Natural killer cell (primary cell): ENCODE data around the gene ADAM33. TPM values are rescaled to one million over a fixed set of nuclear protein-coding genes. Genes with fewer than 3 reads are reported as not detected.

Experiments used
- ATAC-seq, 3 donors: fragments of 150-1000 bp in 2 of 3; fragments of 200-7000 bp in 1 of 3; cut with Tn5 transposase; 1 replicate in 1 of 3; 2 replicates in 2 of 3; pipeline ENCODE4 v1.10.0; 2021; ENCODE audit warnings: mild to moderate bottlenecking in 2 of 3, moderate library complexity in 2 of 3
- DNase-seq, 2 donors: peaks; one replicate each; pipeline versions ENCODE4 v3.0.0 to v3.0.0-alpha.2; 2013 to 2021; ENCODE audit warnings: mixed read lengths in 1 of 2
- H3K27ac ChIP-seq: one replicate; pipeline ENCODE4 v1.5.1; 2013; ENCODE audit warnings: mild to moderate bottlenecking, low read length
- H3K27me3 ChIP-seq: one replicate; pipeline ENCODE4 v1.6.1; 2013; ENCODE audit warnings: low read length; ENCODE audit not compliant: control insufficient read depth, insufficient read depth
- H3K36me3 ChIP-seq: one replicate; pipeline ENCODE4 v1.6.1; 2013; ENCODE audit warnings: low read length; ENCODE audit not compliant: control insufficient read depth, insufficient read depth
- H3K4me1 ChIP-seq: one replicate; pipeline ENCODE4 v1.6.1; 2013; ENCODE audit warnings: low read length; ENCODE audit not compliant: control insufficient read depth, insufficient read depth
- H3K4me3 ChIP-seq: one replicate; pipeline ENCODE4 v1.5.1; 2013; ENCODE audit warnings: low read length
- H3K9me3 ChIP-seq: one replicate; pipeline ENCODE4 v1.6.1; 2013; ENCODE audit warnings: low read length; ENCODE audit not compliant: control insufficient read depth, insufficient read depth
- H3K27ac Mint-ChIP-seq, 2 donors: one replicate each; pipeline ENCODE4 v1.8.0; 2022; ENCODE audit warnings: mild to moderate bottlenecking in 2 of 2, mixed read lengths in 2 of 2, moderate library complexity in 1 of 2
- H3K27me3 Mint-ChIP-seq, 2 donors: one replicate each; pipeline ENCODE4 v1.8.0; 2022; ENCODE audit warnings: low read depth in 2 of 2, mixed read lengths in 2 of 2
- H3K36me3 Mint-ChIP-seq: one replicate; pipeline ENCODE4 v1.8.0; 2022; ENCODE audit warnings: mixed read lengths
- H3K4me1 Mint-ChIP-seq, 2 donors: one replicate each; pipeline ENCODE4 v1.8.0; 2022; ENCODE audit warnings: mixed read lengths in 2 of 2
- H3K4me3 Mint-ChIP-seq: one replicate; pipeline ENCODE4 v1.8.0; 2022; ENCODE audit warnings: mild to moderate bottlenecking, moderate library complexity, mixed read lengths
- H3K9me3 Mint-ChIP-seq, 2 donors: one replicate each; pipeline ENCODE4 v1.8.0; 2022; ENCODE audit warnings: mixed read lengths in 2 of 2
- CTCF ChIP-seq: fragments of 200-600 bp; IDR thresholded peaks from one replicate; pipeline ENCODE4 v1.8.0; 2022; ENCODE audit warnings: antibody characterized with exemption
- WGBS: methylation state at CpG from one replicate; pipeline ENCODE4 v1.1.7; 2013; ENCODE audit warnings: missing lambda C conversion rate; ENCODE audit not compliant: insufficient coverage; 5-methylcytosine and 5-hydroxymethylcytosine counted together
- intact Hi-C: fragments of 100-400 bp; cut with micrococcal nuclease; formaldehyde crosslinking; loops from one replicate; pipeline ENCODE4 v1.14.2; 2022
- total RNA-seq, 4 donors: library from RNA; stranded (reverse); fragments of 120-200 nt in 1 of 4; gene quantifications; one replicate each; pipeline versions ENCODE4 v1.2.3 to v1.2.4, GENCODE V29; 2013 to 2022

ADAM33 gene
- total RNA-seq, 3 donors from 2014 or later (not counting 1 experiment from before 2014, with no cell fraction given), result not detected

- no peak overlapping the region for H3K27ac ChIP-seq
- DNase-seq (no peak), ATAC-seq (no peak)
- intact Hi-C loops, result no loop called here
- no peak overlapping the region for H3K4me3 Mint-ChIP-seq
- no peak overlapping the region for H3K4me3 ChIP-seq
- peaks cover 34 to 35% of the 10 kb centered on the region in 2 donors for H3K27me3 Mint-ChIP-seq
- 5% methylated on average over 75 of the region's 75 CpGs for WGBS
- H3K9me3 Mint-ChIP-seq, result no peaks in the 10 kb centered on the region
- no peaks in the 10 kb centered on the region for H3K9me3 ChIP-seq
- TF ChIP-seq CTCF, result no peak
- H3K4me1 ChIP-seq, result peaks cover 44% of the 10 kb centered on the region
- no peaks in the 10 kb centered on the region for H3K36me3 ChIP-seq
- peaks cover 37% of the 10 kb centered on the region for H3K27me3 ChIP-seq
- H3K36me3 Mint-ChIP-seq, result no peaks in the 10 kb centered on the region
- H3K27ac Mint-ChIP-seq, result no peak overlapping the region
- H3K4me1 Mint-ChIP-seq, result peaks cover 8 to 24% of the 10 kb centered on the region in 2 donors
These were observed 21.3 kb downstream of the ADAM33 start for GRCh38 chr20:3660262-3661059.

GRCh38 chr20:3659492-3660261 is 22.1 kb downstream of the ADAM33 start:
- Histone ChIP-seq H3K4me1 (peaks cover 36% of the 10 kb centered on the region), H3K9me3 (no peaks in the 10 kb centered on the region), H3K36me3 (no peaks in the 10 kb centered on the region), H3K27ac (no peak overlapping the region), H3K27me3 (peaks cover 37% of the 10 kb centered on the region), H3K4me3 (no peak overlapping the region)
- Mint-ChIP-seq H3K4me3 (no peak overlapping the region), H3K27me3 (peaks cover 34 to 35% of the 10 kb centered on the region in 2 donors), H3K4me1 (peaks cover 0 to 17% of the 10 kb centered on the region in 2 donors), H3K36me3 (no peaks in the 10 kb centered on the region), H3K9me3 (no peaks in the 10 kb centered on the region), H3K27ac (no peak overlapping the region)
- WGBS, result 74% methylated on average over 12 of the region's 12 CpGs
- TF ChIP-seq CTCF, result no peak
- intact Hi-C loops, result no loop called here
- DNase-seq, result no peak
- no peak for ATAC-seq

GRCh38 chr20:3658716-3659491 is 22.9 kb downstream of the ADAM33 start:
- intact Hi-C loops, result no loop called here
- WGBS, result 62% methylated on average over 8 of the region's 8 CpGs
- no peak for TF ChIP-seq CTCF
- peaks cover 37% of the 10 kb centered on the region for H3K27me3 ChIP-seq
- H3K9me3 Mint-ChIP-seq, result no peaks in the 10 kb centered on the region
- peaks cover 32 to 34% of the 10 kb centered on the region in 2 donors for H3K27me3 Mint-ChIP-seq
- no peaks in the 10 kb centered on the region for H3K9me3 ChIP-seq
- no peak overlapping the region for H3K27ac ChIP-seq
- peaks cover 0 to 16% of the 10 kb centered on the region in 2 donors for H3K4me1 Mint-ChIP-seq
- no peak overlapping the region for H3K4me3 ChIP-seq
- H3K36me3 Mint-ChIP-seq, result peaks cover 2% of the 10 kb centered on the region
- peaks cover 33% of the 10 kb centered on the region for H3K4me1 ChIP-seq
- DNase-seq (no peak), ATAC-seq (no peak)
- H3K27ac Mint-ChIP-seq, result no peak overlapping the region
- H3K36me3 ChIP-seq, result no peaks in the 10 kb centered on the region
- H3K4me3 Mint-ChIP-seq, result no peak overlapping the region
